T-helper 2 cell (primary cell): ENCODE results near the gene PIP5K1B.
A peak's percentile ranks its signal among the peaks of the same experiment; 100 is the strongest.

ENCODE experiments used
- DNase-seq, 5 experiments: peaks; one replicate each; pipeline versions ENCODE4 v3.0.0 to v3.0.0-alpha.2; 2012 to 2022

PIP5K1B gene

DNA sequence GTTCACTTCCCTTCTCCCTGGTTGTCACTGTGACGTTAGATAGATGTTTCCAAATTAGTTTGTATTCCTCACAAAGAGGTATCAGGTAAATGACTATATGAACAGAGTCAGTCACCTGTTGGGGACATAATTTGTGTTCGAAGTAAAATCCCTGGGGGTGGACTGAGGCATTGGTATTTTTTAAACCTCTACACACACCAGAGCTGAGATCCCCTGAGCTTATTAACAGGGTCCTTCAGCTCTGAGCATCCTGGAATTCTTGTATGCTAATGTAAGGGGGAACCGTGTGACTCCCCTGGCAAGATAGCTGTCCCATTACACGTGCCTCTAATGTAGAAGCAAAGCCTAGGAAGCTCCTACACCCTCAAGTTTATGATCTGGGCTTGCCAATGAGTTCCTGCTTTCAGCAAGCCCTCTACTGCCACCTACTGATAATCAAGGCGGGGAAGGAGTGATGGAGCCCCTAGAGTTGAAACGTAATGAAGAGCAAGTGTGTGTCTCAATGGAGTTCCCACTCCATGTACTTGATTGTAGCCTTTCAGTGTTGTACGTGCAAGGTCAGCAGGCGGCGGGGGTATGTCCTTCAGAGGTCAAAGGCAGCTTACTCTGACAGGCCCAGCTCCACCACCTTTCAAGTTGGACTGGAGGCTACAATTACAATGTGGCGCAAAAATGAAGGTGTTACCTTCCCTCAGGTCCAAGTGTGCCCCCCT is 294.5 kb downstream of the PIP5K1B start:
- peak in 4 of 5 experiments; percentile 26 to 85 (median 33) for DNase-seq

- no peak for DNase-seq
Measured at GRCh38 chr9:69001921-69002320, 296.9 kb downstream of the PIP5K1B start.

- DNase-seq: no peak
Measured at GRCh38 chr9:69003051-69003450, 298.0 kb downstream of the PIP5K1B start.

DNA sequence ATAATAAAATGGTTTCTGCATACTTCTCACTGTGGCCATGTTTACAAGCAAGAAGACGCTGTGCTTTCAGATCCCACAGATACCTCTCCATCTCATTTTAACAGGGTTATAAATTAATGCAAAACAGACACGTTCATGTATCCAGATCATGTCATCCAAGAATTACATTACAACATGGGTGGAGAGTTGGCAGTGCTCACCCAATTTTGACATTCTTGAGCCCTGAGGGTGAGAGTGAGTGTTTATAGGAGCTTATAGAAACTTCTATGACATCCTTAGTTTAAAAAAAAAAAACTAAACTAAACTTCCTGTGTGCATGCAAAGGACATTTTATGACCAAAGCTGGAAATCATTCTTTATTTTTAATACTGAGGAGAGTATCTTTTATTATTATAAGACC is 299.8 kb downstream of the PIP5K1B start:
- DNase-seq: no peak

GRCh38 chr9:69009708-69010107 is 304.7 kb downstream of the PIP5K1B start:
- no peak for DNase-seq

- peak in 1 of 5 experiments; percentile 59 for DNase-seq
Measured at GRCh38 chr9:69012696-69013381, 307.8 kb downstream of the PIP5K1B start.

DNA sequence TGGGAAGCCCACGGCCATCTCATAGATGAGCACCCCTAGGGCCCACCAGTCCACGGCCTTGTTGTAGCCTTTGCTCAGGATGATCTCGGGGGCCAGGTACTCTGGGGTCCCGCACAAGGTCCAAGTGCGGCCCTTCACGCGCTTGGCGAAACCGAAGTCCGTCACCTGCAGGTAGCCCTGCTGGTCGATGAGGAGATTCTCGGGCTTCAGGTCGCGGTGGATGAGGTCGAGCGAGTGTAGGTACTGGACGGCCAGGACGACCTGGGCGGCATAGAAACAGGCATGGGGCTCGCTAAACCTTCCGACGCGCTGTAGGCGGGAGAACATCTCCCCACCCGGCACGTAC is 308.3 kb downstream of the PIP5K1B start:
- DNase-seq: no peak

- no peak for DNase-seq
Measured at GRCh38 chr9:69014013-69014412, 309.0 kb downstream of the PIP5K1B start, which contains the start of gene PRKACG. PRKACG (minus strand) TSS chr9:69014113; CDS start chr9:69014092, 21 bp downstream.

DNA sequence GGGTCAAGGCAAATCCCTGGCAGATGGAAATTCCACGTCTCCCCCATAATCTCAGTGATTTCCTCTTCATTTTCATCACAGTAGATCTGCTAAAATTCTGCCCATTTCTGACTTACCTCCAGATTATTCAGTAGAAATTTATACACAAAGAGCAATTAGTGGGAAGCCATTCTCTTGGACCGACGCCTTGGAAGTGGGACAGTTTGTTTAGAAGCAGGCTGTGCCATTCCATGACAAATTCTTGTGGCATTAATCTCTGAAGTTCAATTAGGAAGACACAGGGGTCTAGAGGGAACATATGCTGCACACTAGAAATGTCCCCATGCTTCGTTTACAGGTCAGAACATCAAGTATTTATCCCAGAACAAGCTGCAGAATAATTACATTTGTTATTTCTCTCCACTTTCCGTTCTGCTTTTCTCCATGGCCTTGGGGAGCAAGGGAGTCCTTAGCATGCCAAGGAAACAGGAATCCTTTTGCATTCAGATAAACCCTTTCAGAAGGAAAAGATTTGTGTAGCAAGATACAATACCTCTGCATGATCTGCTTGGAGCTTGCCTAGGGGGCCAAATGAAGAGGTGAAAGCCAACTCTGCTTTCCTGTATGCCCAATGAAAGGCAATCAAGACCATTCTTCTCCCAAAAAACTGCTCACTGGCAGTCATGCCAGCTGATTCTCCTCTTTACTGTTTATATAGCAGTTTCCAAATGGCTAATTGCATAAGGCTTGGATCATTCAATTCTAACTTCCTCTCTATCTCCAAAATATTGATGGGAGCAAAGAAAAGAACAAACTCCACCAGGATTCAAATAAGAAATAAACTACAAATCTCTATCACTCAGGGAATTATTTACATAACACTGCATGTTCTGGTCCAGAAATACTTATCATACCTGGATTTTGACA is 311.4 kb downstream of the PIP5K1B start:
- DNase-seq: no peak

DNA sequence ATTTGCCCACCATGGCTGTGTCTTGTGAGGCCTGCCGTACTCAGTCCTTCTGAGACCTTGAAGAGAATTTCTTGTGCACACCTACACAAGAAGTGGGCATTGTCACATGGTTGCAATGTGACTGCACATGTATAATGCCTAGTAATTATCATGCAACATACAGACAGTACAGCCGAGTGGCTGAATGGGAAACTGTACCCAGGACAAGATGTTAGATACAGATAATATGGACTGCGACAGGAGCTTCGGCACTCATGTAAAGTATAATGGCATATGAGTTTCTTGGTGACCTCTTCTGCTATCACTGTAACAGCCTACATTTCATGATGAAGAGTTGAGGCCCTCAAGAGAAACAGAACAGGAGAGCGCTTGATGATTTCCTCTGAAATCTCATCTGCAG is 313.7 kb downstream of the PIP5K1B start:
- DNase-seq: no peak

DNA sequence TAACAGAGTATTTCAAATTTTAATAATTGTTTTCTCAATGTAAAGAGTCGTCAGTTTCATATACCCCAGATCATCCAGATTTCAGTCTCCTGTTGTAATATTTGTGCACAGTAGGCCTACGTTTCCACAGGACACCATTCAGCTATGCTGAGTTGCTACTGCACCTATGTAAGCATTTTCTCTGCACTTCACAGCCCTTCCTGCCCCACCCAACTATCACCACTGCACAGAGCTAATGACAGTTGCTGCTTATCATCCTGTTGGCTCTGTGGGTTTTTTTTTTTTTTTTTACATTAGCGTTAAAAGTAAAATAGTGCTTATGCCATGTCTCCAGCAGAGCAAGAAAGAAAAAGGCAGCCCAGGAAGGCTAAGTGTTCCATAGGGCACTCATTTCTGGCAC is 314.8 kb downstream of the PIP5K1B start:
- peak in 1 of 5 experiments; percentile 93 for DNase-seq

DNA sequence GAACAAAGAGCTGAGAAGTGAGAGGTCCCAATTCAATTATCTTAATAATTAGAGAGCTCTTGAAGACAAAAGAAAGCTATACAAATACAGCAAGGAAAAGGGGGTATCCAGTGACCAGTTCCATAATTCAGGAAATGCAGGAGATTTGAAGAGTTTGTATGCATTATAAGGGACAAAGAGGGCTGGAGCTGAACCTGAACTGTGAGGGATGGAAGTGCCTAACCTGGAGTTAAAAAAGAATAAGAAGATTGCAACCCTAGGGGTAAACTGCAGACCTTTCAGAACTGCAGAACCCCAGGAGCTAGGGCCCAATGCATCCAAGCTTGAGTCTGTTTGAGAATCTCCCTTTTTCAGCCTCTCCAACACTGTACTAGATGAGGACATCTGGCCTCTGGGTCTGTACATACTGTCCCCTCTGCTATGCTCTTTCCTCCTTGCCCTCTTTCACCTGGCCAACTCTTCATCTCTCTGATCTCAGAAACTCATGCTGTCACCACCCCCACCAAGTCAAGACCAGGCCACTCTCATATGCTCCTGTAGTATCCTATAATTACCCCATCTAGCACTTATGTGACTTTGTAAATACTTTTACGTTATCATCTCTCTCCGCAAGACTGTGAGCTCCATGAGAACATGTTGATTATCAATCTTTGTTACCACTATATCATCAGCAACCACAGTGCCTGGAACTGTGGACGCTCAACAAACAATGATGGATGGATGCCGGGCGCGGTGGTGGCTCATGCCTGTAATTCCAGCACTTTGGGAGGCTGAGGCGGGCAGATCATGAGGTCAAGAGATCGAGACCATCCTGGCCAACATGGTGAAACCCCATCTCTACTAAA is 315.5 kb downstream of the PIP5K1B start:
- no peak for DNase-seq

DNA sequence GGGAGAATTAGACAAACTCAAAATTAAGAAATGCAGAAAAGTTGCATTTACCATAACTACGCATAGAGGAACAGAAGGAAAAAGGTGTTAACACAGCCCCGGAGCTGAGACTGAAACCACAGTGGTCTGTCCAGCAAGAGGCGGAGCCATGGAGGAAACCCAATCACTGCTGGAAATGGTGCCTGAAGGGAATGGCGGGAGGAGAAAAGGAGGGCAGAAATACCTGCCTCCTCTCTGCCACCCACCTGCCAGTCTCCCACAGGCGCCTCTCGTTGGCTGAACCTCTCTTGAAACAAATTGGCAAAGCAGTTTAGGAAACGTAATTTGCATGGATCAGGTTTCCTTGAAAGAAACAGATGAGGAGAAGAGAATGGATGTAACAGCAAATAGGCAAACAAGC is 318.6 kb downstream of the PIP5K1B start:
- DNase-seq: no peak

DNA sequence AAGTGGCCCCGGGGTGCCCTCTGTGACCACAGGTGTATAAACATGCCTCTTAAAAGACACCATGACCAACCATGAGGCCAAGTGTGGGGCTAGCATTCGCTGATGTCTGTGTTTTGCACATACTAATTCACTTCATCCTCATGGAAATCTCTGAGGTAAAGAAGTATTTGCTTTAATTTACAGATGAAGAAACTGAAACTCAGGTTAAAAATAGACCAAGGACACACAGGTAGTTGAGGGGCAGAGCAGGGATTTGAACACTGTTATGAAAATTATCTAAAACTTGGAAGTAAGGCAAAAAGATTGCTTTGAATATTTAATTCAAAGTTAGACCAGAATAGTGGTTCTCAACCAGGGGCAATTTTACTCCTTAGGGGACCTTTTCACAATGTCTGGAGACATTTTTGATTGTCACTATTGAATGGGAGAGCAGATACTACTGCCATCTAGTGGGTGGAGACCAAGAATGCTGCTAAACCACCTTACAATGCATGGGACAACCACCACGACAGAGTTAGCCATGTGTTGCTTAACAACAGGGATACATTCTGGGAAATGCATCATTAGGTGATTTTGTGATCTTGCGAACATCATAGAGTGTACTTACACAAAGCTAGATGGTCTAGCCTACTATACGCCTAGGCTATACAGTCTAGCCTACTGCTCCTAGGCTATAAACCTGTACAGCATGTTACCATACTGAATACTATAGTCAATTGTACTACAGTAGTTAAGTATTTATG is 322.5 kb downstream of the PIP5K1B start:
- peak in 2 of 5 experiments; percentile 13 to 72 for DNase-seq

- DNase-seq: peak in 3 of 5 experiments; percentile 12 to 72 (median 40)
Measured at GRCh38 chr9:69028754-69029153, 323.7 kb downstream of the PIP5K1B start.

- DNase-seq: no peak
Measured at GRCh38 chr9:69029535-69029934, 324.5 kb downstream of the PIP5K1B start.

- no peak for DNase-seq
Measured at GRCh38 chr9:69030851-69031645, 326.0 kb downstream of the PIP5K1B start.

GRCh38 chr9:69034071-69034470 is 329.0 kb downstream of the PIP5K1B start:
- DNase-seq: no peak

DNA sequence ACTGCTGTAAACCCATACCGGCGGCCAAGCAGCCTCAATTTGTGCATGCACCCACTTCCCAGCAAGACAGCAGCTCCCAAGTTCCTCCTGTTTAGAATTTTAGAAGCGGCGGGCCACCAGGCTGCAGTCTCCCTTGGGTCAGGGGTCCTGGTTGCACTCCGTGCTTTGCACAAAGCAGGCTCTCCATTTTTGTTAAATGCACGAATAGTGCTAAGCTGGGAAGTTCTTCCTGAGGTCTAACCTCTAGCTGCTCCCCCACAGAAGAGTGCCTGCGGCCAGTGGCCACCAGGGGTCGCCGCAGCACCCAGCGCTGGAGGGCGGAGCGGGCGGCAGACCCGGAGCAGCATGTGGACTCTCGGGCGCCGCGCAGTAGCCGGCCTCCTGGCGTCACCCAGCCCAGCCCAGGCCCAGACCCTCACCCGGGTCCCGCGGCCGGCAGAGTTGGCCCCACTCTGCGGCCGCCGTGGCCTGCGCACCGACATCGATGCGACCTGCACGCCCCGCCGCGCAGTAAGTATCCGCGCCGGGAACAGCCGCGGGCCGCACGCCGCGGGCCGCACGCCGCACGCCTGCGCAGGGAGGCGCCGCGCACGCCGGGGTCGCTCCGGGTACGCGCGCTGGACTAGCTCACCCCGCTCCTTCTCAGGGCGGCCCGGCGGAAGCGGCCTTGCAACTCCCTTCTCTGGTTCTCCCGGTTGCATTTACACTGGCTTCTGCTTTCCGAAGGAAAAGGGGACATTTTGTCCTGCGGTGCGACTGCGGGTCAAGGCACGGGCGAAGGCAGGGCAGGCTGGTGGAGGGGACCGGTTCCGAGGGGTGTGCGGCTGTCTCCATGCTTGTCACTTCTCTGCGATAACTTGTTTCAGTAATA is 330.6 kb downstream of the PIP5K1B start, which contains the start of gene FXN:
Gene FXN, plus strand, starts transcription at position 315 of the 871 bp plus-strand sequence. Its CDS starts 31 bp downstream, at position 346.
- DNase-seq: peak; percentile 61 to 89 (median 68)
